ENCODE data around the gene FCHO2. TPM values are rescaled to one million over a fixed set of nuclear protein-coding genes. Genes with fewer than 3 reads are reported as not detected.
"Not testable (repeated sequence)": the region's sequence is repeated elsewhere in the genome, so short reads cannot be mapped to it uniquely, and the experiment has no call there.

FCHO2 gene
- 21.2 and 23.2 TPM in 2 replicates for total RNA-seq

GRCh38 chr5:72955768-72956323, at the start of gene FCHO2:
Gene FCHO2, plus strand, starts transcription at chr5:72956041. Its CDS starts 56 bp downstream, at chr5:72956097.
- DNase-seq (ENCODE audit: low read depth), result peak; percentile 85

GRCh38 chr5:72906806-72907205, 49.0 kb upstream of the FCHO2 start:
- no peak for DNase-seq (ENCODE audit: low read depth)

- DNase-seq (ENCODE audit: low read depth), result no peak
Measured at GRCh38 chr5:72908664-72909063, 47.2 kb upstream of the FCHO2 start.

- DNase-seq (ENCODE audit: low read depth), result no peak
Measured at GRCh38 chr5:72917371-72917776, 38.5 kb upstream of the FCHO2 start.

- DNase-seq (ENCODE audit: low read depth), result peak; percentile 51
Measured at GRCh38 chr5:72920690-72921502, 34.9 kb upstream of the FCHO2 start.

- DNase-seq (ENCODE audit: low read depth), result no peak
Measured at GRCh38 chr5:72921886-72922285, 34.0 kb upstream of the FCHO2 start.

- no peak for DNase-seq (ENCODE audit: low read depth)
Measured at GRCh38 chr5:72922422-72922821, 33.4 kb upstream of the FCHO2 start.

GRCh38 chr5:72925336-72926010, 30.4 kb upstream of the FCHO2 start:
- no peak for DNase-seq (ENCODE audit: low read depth)

GRCh38 chr5:72932686-72933085, 23.2 kb upstream of the FCHO2 start:
- DNase-seq (ENCODE audit: low read depth), result not testable (repeated sequence)

GRCh38 chr5:72934953-72935725, 20.7 kb upstream of the FCHO2 start:
- DNase-seq (ENCODE audit: low read depth), result not testable (repeated sequence)

- no peak for DNase-seq (ENCODE audit: low read depth)
Measured at GRCh38 chr5:72936893-72937292, 18.9 kb upstream of the FCHO2 start.

- peak; percentile 63 for DNase-seq (ENCODE audit: low read depth)
Measured at GRCh38 chr5:72937517-72938061, 18.3 kb upstream of the FCHO2 start.

GRCh38 chr5:72938206-72938605, 17.6 kb upstream of the FCHO2 start:
- DNase-seq (ENCODE audit: low read depth), result peak; percentile 94

- no peak for DNase-seq (ENCODE audit: low read depth)
Measured at GRCh38 chr5:72940082-72940481, 15.8 kb upstream of the FCHO2 start.

GRCh38 chr5:72943307-72943706, 12.5 kb upstream of the FCHO2 start:
- DNase-seq (ENCODE audit: low read depth), result peak; percentile 18

GRCh38 chr5:72947498-72947897, 8.3 kb upstream of the FCHO2 start:
- peak; percentile 26 for DNase-seq (ENCODE audit: low read depth)

- peak; percentile 74 for DNase-seq (ENCODE audit: low read depth)
Measured at GRCh38 chr5:72949481-72949880, 6.4 kb upstream of the FCHO2 start.

GRCh38 chr5:72951671-72952468, 4.0 kb upstream of the FCHO2 start:
- DNase-seq (ENCODE audit: low read depth), result peak; percentile 88

GRCh38 chr5:72954389-72954788, 1.5 kb upstream of the FCHO2 start:
- no peak for DNase-seq (ENCODE audit: low read depth)

GRCh38 chr5:72955143-72955767, 586 bp upstream of the FCHO2 start:
- peak; percentile 56 for DNase-seq (ENCODE audit: low read depth)
